IMR-90 (cell line): ENCODE results near the gene POLR3B. TPM values are rescaled to one million over a fixed set of nuclear protein-coding genes. Genes with fewer than 3 reads are reported as not detected.

ENCODE experiments used
- ATAC-seq: fragments of 200-7000 bp; cut with Tn5 transposase; 2 replicates; pipeline ENCODE4 v1.9.1; 2020; ENCODE audit warnings: low read depth, mild to moderate bottlenecking, moderate library complexity
- BruUV-seq: library from RNA; stranded (reverse); fragments of 400-500 nt; replicated peaks from 2 replicates; lab custom pipeline; 2021; lab: Mats Ljungman, UMichigan
- CTCF ChIA-PET: fragments of 300-600 bp; formaldehyde crosslinking; extraction: SDS; loops from one replicate; lab custom pipeline; 2021; ENCODE audit warnings: antibody characterized with exemption; lab: Yijun Ruan, JAX
- POLR2A ChIA-PET: fragments of 300-600 bp; sonication (Branson Sonifier 250); formaldehyde crosslinking; loops from one replicate; lab custom pipeline; 2022; ENCODE audit warnings: antibody characterized with exemption; ENCODE audit not compliant: unreplicated experiment; lab: Charles Lee
- DNase-seq: peaks from one replicate; pipeline ENCODE4 v3.0.0; 2013
- H2AFZ ChIP-seq: replicated peaks from 2 replicates; pipeline ENCODE3; 2013; ENCODE audit warnings: low read length, mild to moderate bottlenecking; ENCODE audit not compliant: poor library complexity
- H2AK5ac ChIP-seq: 2 replicates; pipeline ENCODE4 v1.6.1; 2013; ENCODE audit warnings: low read depth, low read length, inconsistent platforms
- H2AK9ac ChIP-seq: replicated peaks from 2 replicates; pipeline ENCODE3; 2013; ENCODE audit warnings: mild to moderate bottlenecking, low read depth, low read length, moderate library complexity; ENCODE audit not compliant: poor library complexity
- H2BK120ac ChIP-seq: 2 replicates; pipeline ENCODE4 v1.6.1; 2013; ENCODE audit warnings: low read depth, low read length, inconsistent platforms
- H2BK15ac ChIP-seq: 3 replicates; pipeline ENCODE4 v1.6.1; 2013; ENCODE audit warnings: low read depth, low read length, inconsistent platforms
- H2BK20ac ChIP-seq: 2 replicates; pipeline ENCODE4 v1.6.1; 2013; ENCODE audit warnings: low read depth, mild to moderate bottlenecking, inconsistent platforms, low read length, moderate library complexity
- H2BK5ac ChIP-seq: 2 replicates; pipeline ENCODE4 v1.6.1; 2013; ENCODE audit warnings: mild to moderate bottlenecking, low read depth, low read length, inconsistent platforms; ENCODE audit not compliant: poor library complexity, severe bottlenecking
- H3K14ac ChIP-seq: replicated peaks from 2 replicates; pipeline ENCODE4 v1.6.1; 2013; ENCODE audit warnings: low read depth, low read length, inconsistent platforms
- H3K18ac ChIP-seq: 2 replicates; pipeline ENCODE4 v1.6.1; 2013; ENCODE audit warnings: low read depth, low read length, control low read depth
- H3K23ac ChIP-seq: 2 replicates; pipeline ENCODE4 v1.6.1; 2013; ENCODE audit warnings: low read depth, low read length, inconsistent platforms
- H3K27ac ChIP-seq: 2 replicates; pipeline ENCODE4 v1.5.1; 2013; ENCODE audit warnings: mild to moderate bottlenecking, control low read depth, low read length; ENCODE audit not compliant: insufficient read depth
- H3K27me3 ChIP-seq: 2 replicates; pipeline ENCODE4 v1.6.1; 2013; ENCODE audit warnings: low read length; ENCODE audit not compliant: control insufficient read depth, insufficient read depth
- H3K36me3 ChIP-seq: 2 replicates; pipeline ENCODE4 v1.6.1; 2013; ENCODE audit warnings: low read length, mixed read lengths; ENCODE audit not compliant: control insufficient read depth, insufficient read depth
- H3K4ac ChIP-seq: 2 replicates; pipeline ENCODE4 v1.6.1; 2013; ENCODE audit warnings: low read depth, low read length, inconsistent platforms
- H3K4me1 ChIP-seq: 2 replicates; pipeline ENCODE4 v1.6.1; 2013; ENCODE audit warnings: low read length, mixed read lengths; ENCODE audit not compliant: control insufficient read depth, insufficient read depth
- H3K4me2 ChIP-seq: 2 replicates; pipeline ENCODE4 v1.6.1; 2013; ENCODE audit warnings: low read depth, mild to moderate bottlenecking, control low read depth, low read length, moderate library complexity
- H3K4me3 ChIP-seq: 2 replicates; pipeline ENCODE4 v1.5.1; 2013; ENCODE audit warnings: low read depth, mild to moderate bottlenecking, control low read depth, low read length, moderate library complexity; ENCODE audit not compliant: insufficient read depth
- H3K56ac ChIP-seq: 2 replicates; pipeline ENCODE4 v1.6.1; 2013; ENCODE audit warnings: low read length, inconsistent platforms; ENCODE audit not compliant: insufficient read depth; ENCODE audit errors: extremely low read depth
- H3K79me1 ChIP-seq, 2 experiments: 2 replicates each; pipeline ENCODE4 v1.6.1; 2013; ENCODE audit warnings: low read length in 2 of 2, inconsistent platforms in 1 of 2, low read depth in 1 of 2
- H3K9ac ChIP-seq: 2 replicates; pipeline ENCODE4 v1.6.1; 2013; ENCODE audit warnings: low read depth, low read length, control low read depth
- H3K9me1 ChIP-seq: 2 replicates; pipeline ENCODE4 v1.6.1; 2013; ENCODE audit warnings: low read length, inconsistent platforms; ENCODE audit not compliant: insufficient read depth
- H3K9me3 ChIP-seq: 2 replicates; pipeline ENCODE4 v1.6.1; 2013; ENCODE audit warnings: low read length; ENCODE audit not compliant: control insufficient read depth, insufficient read depth
- H4K20me1 ChIP-seq: 2 replicates; pipeline ENCODE4 v1.6.1; 2013; ENCODE audit warnings: low read length, inconsistent platforms; ENCODE audit not compliant: insufficient read depth
- H4K5ac ChIP-seq: 2 replicates; pipeline ENCODE4 v1.6.1; 2013; ENCODE audit warnings: mild to moderate bottlenecking, low read depth, low read length, control low read depth
- H4K8ac ChIP-seq, 2 experiments: 2 replicates each; pipeline ENCODE4 v1.6.1; 2013; ENCODE audit warnings: low read depth in 2 of 2, low read length in 2 of 2, control low read depth in 1 of 2, inconsistent platforms in 1 of 2
- H4K91ac ChIP-seq: 2 replicates; pipeline ENCODE4 v1.6.1; 2013; ENCODE audit warnings: low read depth, low read length, inconsistent platforms; ENCODE audit not compliant: insufficient read depth
- CHD1 ChIP-seq: IDR thresholded peaks from 2 replicates; pipeline ENCODE4 v1.6.1; 2012; ENCODE audit warnings: low read depth, low read length, improper control_type of control experiment
- NFE2L2 ChIP-seq: fragments of 150-350 bp; IDR thresholded peaks from 2 replicates; pipeline ENCODE4 v1.6.1; 2016; ENCODE audit warnings: low read depth, mild to moderate bottlenecking, low read length
- RAD21 ChIP-seq: IDR thresholded peaks from 2 replicates; pipeline ENCODE4 v1.6.1; 2012; ENCODE audit warnings: low read length, improper control_type of control experiment
- SMC3 ChIP-seq: fragments of 150-350 bp; IDR thresholded peaks from 2 replicates; pipeline ENCODE4 v1.6.1; 2016; ENCODE audit warnings: low read depth, mild to moderate bottlenecking, antibody characterized with exemption, low read length, moderate library complexity
- WGBS, 2 experiments: methylation state at CpG; one replicate each; pipeline versions ENCODE4 v1.1.5 to v1.1.7; 2013; ENCODE audit warnings: missing lambda C conversion rate in 2 of 2; ENCODE audit not compliant: insufficient read length in 1 of 2; ENCODE audit errors: extremely low coverage in 2 of 2; 5-methylcytosine and 5-hydroxymethylcytosine counted together
- dilution Hi-C: fragments of 300-500 bp; cut with HindIII; formaldehyde crosslinking; loops from one replicate; pipeline ENCODE4 v1.14.3; 2018; ENCODE audit warnings: low sequenced_read_pairs; ENCODE audit not compliant: unreplicated experiment
- in situ Hi-C: fragments of 300-500 bp; cut with MboI; formaldehyde crosslinking; loops from 3 replicates; pipeline ENCODE4 v1.14.3; 2019; ENCODE audit warnings: low sequenced_read_pairs, inconsistent platforms, mixed read lengths
- intact Hi-C: fragments of 100-400 bp; cut with micrococcal nuclease; formaldehyde crosslinking; loops from 2 replicates; pipeline ENCODE4 v1.10.0; 2022
- polyA plus RNA-seq, 3 experiments: library from polyadenylated mRNA; depleted of rRNA; stranded (reverse); fragments of >200 nt; gene quantifications; 2 replicates each; pipeline ENCODE4 v1.2.3, GENCODE V29; 2012; ENCODE audit warnings: low replicate concordance in 1 of 3
- total RNA-seq: library from RNA; depleted of rRNA; stranded (reverse); fragments of >200 nt; gene quantifications from 2 replicates; pipeline ENCODE4 v1.2.3, GENCODE V29; 2012
- TF ChIP-seq, protein P1 (sequence below): fragments of 150-350 bp; IDR thresholded peaks from 2 replicates; pipeline ENCODE4 v1.6.1; 2017; ENCODE audit warnings: mild to moderate bottlenecking, antibody characterized with exemption, low read length, low read depth

POLR3B gene
- total and polyA plus RNA-seq, 2 of the 4 experiments (the other 2 are of a cell fraction) = 6.9 to 15.4 TPM

DNA sequence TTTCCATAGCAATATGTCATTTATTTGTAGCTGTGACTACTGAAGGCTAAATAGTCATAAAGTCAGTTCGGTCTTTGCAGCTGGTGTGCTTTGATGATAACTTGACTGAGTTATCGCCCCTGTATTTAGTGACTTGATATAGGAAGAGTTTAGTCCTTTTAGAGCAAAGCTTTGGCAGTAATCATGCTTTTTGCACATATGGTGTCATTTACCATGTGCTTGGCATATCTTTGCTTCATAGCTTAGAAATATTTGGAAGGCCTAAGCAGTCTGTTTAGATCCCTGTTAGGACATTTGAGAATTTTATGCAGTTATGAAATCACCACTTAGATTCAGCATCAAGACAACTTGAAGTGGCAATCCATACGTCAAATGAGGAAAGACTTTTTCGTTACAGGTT is 31.6 kb downstream of the POLR3B start:
- Histone ChIP-seq H3K4me3 (no peak overlapping the region), H2AK9ac (no peak overlapping the region), H3K18ac (no peak overlapping the region), H3K27me3 (no peaks in the 10 kb centered on the region), H3K4me2 (no peak overlapping the region), H3K27ac (no peak overlapping the region), H2BK20ac (no peak overlapping the region), H3K14ac (no peak overlapping the region), H2BK15ac (no peak overlapping the region), H4K8ac (no peak overlapping the region), H4K91ac (no peak overlapping the region), H3K23ac (no peak overlapping the region), H3K36me3 (peaks cover 10% of the 10 kb centered on the region; the same call in 1 of the 2 replicates), H3K9ac (no peak overlapping the region), H3K4ac (no peak overlapping the region), H4K20me1 (no peaks in the 10 kb centered on the region), H4K5ac (no peak overlapping the region), H2AFZ (no peak overlapping the region), H3K79me1 (peaks cover 0 to 4% of the 10 kb centered on the region in 2 experiments; a peak in 2 of 4 replicates), H3K9me1 (no peaks in the 10 kb centered on the region), H3K9me3 (no peaks in the 10 kb centered on the region), H3K4me1 (no peaks in the 10 kb centered on the region), H3K56ac (no peak overlapping the region), H2AK5ac (no peak overlapping the region), H2BK5ac (no peak overlapping the region), H2BK120ac (no peak overlapping the region)
- TF ChIP-seq RAD21 (no peak), NFE2L2 (no peak), CHD1 (no peak), SMC3 (no peak)
- TF ChIP-seq, protein P1, sequence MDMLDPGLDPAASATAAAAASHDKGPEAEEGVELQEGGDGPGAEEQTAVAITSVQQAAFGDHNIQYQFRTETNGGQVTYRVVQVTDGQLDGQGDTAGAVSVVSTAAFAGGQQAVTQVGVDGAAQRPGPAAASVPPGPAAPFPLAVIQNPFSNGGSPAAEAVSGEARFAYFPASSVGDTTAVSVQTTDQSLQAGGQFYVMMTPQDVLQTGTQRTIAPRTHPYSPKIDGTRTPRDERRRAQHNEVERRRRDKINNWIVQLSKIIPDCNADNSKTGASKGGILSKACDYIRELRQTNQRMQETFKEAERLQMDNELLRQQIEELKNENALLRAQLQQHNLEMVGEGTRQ = no peak
- POLR2A ChIA-PET = no interaction called here
- in situ Hi-C loops = loop anchor here (5.0 to 10.0 kb wide), 2 partner anchors 456 to 528 kb away; no protein-coding TSS in a partner anchor
- 100% methylated on average over 1 of the region's 4 CpGs; no CpG with 5 or more reads in 1 of the 2 experiments for WGBS, 2 experiments
- no peak for DNase-seq
- CTCF ChIA-PET = interaction anchor here (0.7 kb wide), 1 partner anchor 446 kb away, joined by 3 read pairs; no protein-coding TSS in a partner anchor
- no peak for ATAC-seq
- intact Hi-C loops = loop anchor here (5.0 kb wide), 1 partner anchor 473 kb away; no protein-coding TSS in a partner anchor
- BruUV-seq = no TSS peak
- dilution Hi-C loops = loop anchor here (25.0 kb wide), 1 partner anchor 523 kb away; no protein-coding TSS in a partner anchor
